SKM-1 (cell line): Measurements from ENCODE around the gene TLL2.

Experiments used
- DNase-seq: peaks from one replicate; lab custom pipeline; 2025; ENCODE audit not compliant: unreplicated experiment; lab: John Stamatoyannopoulos, UW

TLL2 gene

DNA sequence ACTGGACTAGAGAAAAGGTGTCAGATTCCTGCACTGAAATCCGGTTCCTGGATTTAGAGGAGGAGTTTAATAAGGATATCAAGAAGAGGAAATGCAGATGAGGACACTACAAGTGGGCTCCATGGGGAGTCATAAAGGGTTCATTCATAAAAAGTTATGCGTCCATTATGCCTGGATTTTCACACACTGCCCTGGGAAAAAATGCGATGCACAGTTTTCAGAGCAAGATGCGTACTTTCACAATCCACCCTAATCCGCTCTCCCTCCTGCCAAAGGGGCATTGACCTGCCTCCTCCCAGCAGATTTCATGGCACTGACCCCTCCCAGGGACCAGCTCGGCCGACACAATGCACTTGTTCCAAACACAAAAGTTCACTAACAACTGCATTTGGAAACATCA, 112.7 kb downstream of the TLL2 start:
- no peak for DNase-seq

DNA sequence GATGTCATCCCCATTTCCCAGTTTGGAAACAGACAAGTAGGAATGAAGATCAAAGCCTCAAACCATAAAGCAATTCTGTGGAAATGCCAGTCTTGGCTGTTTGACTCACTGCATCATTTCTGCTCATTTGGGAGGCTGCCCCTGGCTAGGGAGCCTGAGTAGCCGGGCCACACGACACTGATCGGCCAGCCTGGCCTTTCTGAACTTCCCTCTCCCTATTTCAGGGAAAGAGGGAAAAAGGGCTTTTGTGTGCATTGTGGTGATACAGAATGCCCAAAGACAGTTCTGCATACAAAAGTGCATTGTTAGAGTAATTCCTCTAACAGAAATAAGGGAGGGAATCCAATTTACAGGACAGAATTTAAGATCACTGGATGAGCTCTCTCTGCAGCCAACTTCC, 113.3 kb downstream of the TLL2 start:
- DNase-seq: no peak

DNA sequence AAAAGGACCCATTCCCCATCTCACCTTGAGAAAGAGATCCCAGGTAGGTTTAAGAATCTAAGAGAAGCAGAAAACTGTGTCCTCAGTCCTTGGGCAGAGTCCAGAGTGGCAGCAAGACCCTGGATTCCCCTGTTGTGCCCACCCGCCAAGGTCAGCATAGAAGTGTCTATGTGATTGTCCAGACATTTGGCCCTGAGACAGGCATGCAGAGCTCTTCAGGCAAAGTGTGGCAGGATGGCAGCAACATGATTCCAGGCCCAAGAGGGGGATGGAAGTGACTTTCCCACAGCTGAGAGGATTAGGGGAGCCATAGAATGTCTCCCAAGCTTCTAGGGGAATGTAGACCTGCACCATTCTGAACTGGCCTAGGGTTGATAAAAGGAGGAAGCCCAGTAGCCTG, 115.8 kb downstream of the TLL2 start:
- no peak for DNase-seq

DNA sequence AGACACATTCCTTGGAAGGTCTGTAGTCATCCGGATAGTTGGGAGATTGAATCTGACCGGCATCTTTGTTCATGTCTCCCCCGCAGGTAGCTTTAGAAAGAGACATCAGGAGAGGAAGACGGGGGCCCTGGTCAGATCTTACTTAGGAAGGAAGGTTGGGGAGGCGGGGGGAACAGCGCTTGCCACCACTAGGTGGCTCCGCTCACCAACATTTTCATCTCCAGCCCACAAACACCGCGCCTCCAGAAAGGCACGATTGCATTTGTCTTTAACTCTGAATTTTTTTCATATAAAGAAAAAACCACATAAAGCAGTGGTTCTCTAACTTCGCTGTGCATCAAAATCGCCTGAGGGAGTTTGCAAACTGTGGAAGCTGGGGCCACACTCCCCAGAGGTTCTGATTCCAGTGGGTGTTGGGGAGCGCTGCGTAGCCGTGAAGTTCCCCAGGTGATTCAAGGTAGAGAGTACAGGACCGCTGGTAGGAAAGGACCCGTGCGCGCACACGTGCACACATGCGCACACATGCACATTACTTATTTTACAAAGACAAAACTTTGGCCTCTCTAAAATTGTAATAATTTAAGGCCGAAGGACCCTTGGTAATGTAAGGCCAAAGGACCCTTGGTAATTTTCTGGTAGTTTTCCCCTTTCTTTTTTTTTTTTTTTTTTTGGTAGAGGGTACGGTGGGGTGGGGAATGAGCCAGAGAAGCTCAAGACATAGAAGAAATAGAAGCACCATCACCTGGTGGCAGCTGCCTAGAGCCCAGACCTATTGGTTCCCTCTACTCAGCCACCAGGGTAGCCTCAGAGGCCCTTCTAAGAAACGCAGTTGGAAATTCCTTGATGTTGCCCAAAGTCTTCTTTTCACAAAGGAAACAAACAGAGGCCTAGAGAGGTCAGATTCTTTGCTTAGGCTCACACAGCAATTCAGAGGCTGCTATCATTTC, 117.5 kb downstream of the TLL2 start:
- DNase-seq: peak; percentile 35

DNA sequence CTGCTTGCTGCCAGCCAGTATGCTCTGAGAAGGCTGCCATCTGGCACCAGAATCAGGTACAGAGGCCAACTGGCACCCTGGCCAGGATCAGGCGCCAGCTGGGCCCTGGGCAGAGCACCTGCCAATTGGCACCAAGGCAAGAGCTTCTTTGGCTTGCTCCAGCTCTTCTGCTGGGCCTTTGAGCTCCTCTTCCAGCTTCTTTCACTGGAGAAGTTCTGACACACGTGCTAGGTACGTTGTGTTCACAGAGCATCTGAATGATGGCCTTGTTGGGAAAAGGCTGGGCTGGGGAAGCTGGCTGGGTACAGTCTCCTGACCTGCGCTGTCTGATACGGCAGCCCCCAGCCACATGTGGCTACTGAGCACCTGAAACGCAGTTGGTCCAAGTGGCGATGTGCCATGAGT, 123.3 kb downstream of the TLL2 start:
- no peak for DNase-seq

DNA sequence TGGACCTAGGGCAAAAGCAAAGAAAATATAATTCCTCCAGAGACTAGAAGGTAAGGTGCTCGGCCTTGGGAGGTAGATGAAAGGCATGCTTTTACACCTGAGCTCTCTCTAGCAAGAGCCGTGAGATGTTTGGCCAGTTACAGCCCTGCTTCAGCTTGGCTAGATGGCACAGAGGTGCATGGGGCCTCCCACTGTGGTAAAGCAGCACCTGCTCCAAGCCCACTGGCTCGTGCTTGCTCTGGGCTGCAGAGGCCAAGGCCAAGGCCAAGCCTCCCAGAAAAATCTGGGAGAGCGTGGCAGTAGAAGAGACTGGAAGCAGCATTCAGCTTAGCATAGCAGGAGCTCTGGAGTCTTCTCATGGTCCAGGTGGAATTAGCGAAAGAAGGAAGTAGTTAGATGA, 123.9 kb downstream of the TLL2 start:
- no peak for DNase-seq

DNA sequence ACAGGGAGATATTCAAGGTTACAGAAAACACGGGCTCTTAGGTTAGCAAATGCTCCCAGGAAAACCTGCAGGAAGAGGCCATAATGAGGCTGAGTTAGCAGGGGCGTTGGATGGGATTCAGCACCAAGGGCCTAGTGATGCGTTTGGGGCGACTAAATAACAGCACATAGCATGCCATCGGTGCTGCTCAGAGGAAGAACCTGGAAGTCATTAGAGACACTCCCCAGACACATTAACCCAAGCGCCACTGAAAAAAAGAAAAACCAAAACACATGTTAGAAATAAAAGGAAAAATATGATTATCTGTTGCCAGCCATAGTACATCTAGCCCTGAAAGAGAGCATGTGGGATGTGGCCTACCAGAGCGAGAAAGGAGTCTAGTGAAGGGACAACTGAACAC, 126.1 kb downstream of the TLL2 start:
- no peak for DNase-seq

DNA sequence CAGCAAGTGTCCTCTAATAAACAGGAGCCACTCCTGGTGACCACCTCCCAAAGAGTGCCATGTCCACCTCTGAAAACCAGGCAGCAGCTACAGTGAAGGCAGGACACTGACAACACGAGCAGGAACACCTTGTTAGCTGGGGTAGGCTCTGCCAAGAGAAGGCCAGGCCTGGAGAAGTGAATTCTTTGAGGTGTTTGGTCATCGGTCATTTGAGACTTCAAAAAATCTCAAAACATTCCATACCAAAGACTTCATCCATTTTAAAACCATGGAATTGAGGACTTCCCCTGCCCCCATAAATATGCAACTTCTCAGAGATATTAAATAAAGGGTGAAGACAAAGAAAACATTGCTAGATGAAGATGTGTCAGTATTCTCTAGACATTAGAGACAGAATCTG, 126.6 kb downstream of the TLL2 start:
- DNase-seq: no peak

DNA sequence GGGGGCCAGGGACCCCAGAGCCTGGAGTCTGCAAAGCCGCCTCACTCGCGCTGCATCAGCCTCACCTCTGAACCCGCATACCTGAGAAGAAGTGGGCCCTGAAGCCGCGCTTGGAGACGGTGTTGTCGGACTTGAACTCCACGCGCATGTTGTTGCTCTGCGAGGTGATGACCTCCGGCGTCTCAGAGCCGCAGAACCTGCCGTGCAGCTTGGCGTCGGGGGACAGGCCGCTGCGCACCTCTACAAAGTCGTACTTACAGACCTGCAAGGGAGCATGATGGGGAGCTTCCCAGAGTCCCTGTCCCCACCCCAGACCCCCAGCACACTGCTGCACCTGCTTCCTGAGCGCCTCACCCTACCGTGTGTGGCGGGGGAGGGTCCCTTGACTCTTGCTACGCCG, 129.2 kb downstream of the TLL2 start:
- no peak for DNase-seq

DNA sequence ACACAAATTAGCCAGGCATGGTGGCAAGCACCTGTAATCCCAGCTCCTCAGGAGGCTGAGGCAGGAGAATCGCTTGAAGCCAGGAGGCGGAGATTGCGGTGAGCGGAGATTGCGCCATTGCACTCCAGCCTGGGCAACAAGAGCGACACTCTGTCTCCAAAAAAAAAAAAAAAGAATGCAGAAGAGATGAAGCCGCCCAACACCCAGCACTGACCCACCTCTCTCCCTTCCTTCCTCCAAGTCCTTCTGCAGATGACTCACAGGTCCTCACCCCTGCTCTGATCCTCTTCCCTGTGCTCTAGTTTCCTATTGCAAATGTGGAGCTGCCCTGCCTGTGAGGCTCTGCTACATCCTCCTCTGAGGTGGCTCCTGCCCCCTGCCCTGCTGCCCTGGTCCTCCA, 132.9 kb downstream of the TLL2 start:
- peak; percentile 91 for DNase-seq

DNA sequence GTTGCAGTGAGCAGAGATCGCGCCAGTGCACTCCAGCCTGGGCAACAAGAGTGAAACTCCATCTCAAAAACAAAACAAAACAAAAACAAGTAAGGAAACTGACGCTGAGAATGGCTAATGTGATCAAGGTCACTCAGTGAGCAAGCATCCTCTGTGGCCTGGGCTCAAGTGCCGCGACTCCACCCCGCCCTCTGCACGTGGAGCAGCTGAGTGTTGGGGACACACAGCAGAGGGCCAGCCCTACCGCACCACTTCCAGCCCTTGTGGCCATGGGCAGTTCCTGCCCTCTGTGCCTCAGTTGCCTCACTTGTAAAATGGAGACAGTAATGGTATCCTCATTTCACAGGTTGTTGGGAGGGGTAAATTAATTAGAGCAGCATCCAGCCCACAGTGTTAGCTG, 134.0 kb downstream of the TLL2 start:
- no peak for DNase-seq

DNA sequence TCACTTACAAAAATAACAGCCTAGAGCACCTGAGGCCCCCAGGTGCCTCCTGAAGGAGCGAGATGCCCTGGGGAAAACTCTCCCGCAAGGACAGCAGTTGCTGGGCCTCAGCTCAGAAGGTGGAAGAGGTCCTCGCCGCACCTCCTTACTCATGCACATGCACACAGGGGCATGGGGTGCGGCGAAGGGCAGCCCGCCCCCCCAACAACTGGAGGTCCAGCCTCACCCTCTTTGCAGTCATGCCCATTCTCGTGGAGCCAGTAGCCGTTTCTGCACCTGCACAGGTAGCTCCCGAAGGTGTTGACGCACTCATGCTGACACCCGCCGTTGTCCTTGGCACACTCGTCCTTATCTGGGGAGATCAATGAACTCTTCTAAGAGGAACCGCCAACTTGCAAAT, 135.0 kb downstream of the TLL2 start:
- DNase-seq: no peak

DNA sequence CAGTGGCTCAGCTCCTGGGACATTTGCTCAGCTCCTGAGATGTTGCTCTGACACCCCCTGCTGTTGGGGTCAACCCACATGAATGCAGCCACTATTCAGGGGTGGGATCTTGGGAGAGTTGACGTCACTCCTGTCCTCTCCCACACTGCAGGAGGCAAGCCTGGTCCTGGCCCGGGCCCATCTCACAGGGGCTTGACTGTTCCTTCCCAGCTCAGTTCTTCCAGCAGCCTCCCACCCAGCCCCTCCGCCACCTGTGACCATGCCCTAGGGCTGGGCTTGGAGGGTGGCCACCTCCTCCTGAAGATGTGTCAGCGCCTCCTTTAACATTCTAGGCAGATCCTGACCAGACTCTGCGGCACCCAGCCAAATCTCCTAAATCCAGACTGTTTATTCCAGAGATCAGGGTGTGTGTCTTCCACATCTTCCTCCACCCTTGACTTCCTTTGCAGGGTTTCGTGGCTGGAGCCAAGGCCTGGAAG, 135.9 kb downstream of the TLL2 start:
- no peak for DNase-seq

DNA sequence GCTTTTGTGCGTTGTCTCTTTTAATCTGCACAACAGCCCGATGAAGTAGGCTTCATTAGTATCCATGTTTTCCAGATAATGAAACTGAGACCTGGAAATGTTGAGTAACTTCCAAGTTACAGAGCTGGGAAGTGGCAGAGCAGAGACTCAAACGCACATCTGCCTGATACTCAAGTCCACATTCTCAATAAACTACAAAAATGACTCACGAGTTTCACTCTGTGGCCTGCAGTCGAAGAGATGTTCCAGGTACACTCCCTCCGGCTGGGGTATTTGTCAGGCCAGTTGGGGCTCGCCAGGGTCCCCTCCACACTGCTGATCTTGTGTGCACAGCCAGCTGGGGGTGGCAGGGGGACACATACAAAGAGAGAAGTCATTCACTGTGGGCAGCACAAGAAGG, 137.2 kb downstream of the TLL2 start:
- no peak for DNase-seq

DNA sequence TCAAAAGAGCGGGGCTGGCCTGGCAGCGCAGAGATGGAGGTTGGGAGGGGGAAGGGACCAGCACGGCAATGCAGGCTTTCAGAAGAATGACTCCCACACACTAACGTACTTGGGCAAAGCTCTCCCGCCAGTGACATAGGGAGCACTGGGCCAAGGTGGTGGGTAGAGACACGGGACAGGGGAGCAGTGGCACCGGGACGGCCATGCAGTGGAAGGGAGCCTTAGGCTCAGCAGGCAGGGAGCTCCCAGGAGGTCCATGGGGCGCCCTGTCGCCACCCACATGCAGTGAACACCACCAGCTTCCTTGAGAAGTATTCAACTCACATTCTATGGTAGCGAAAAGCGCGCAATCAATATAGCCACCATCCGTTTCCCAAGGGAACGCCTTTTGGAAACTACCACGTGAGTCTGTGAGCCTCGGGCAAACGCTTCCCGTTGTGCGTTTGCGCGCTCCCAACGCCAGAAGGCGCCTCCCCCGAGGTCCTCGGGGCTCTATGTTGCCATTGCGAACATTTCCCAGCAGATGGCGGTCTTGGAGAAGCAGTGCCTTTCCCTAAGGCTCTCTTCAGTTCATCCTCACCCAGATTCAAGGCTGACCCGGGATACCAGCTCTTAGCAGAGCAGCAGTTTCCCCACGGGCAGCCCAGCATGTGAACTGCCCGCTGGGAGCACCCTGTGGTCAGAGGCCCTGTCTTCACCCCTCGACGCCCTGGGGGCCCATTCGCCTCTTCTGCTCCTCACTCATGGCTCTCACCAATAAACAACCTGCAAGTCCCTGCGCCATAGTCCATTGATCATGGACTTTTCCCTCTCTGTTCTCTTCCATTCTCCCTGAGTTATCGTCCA, 138.5 kb downstream of the TLL2 start:
- DNase-seq: peak; percentile 83

DNA sequence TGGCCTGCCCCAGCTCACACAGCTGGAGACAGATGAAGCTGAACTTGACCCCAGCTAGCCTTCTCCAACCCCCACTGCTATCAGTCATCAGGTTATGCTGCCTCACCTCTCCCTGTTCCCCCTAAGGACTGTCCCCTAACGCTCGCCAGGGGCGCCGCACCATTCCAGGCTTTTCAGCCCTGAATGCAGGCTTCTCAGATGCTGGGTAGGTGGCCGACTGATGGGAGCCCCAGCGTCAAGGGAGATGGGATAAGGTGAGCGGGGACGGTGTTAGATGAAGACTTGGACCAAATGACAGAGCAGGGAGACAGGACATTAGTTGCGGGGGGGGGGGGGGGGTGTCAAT, 139.1 kb downstream of the TLL2 start:
- DNase-seq: no peak

DNA sequence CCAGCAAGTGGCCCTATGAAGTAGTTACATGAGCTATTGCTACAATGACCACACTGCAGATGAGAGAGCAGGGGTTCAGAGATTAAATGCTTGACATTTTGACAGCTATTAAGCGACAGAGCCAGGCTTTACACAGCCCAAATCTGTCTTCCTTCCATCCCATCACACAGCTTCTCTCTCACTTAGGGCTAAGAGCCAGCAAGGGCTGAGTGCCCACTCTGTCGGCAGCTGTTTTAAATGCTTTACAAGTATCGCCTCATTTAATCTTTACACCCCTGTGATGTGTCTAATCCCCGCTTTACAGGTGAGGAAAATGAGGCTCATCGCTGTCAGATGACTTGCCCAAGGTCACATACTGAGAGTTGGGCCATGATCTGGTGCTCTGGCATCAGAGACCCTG, 139.7 kb downstream of the TLL2 start:
- no peak for DNase-seq

DNA sequence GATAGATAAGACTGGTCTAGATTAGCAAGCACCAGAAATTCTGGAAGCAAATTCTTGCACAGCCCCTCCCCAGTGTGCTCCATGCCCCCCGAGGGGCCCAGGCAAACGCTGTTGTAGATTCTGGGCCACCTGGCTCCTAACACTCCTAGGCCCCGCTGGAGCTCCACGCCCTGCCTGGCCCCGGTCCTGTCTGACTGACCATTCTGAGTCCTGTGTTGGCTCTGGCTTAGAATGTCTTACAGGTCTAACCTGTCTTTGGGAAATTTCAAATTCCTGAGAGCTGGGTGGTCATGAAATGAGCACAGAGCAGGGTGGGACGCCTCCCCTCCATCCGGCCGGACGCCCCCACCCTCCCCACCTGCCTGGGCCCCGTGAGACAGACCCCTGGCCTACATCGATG, 142.4 kb downstream of the TLL2 start:
- no peak for DNase-seq

DNA sequence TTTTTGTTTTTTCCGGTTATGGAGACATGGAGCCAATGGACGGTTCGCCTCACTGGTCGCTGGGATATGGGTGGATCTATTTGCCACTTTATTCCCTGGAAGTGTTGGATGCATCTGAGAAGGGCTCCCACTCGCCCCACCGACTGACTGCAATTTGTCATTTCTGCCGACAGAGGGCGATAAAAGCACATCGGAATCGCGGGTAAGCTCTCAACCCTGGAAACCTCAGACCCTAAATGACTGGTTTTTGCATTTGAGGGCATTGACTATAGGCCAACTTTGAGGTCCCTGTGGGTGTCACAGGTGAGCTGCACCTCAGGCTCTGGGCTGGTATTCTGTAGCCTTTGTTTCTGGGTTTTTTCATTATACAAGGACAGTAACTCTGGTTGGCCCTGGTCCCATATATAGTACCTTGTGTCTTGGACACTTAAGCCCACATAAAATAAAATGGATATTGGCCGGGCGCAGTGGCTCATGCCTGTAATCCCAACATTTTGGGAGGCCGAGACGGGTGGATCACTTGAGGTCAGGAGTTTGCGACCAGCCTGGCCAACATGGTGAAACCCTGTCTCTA, 143.1 kb downstream of the TLL2 start:
- peak; percentile 23 for DNase-seq

DNA sequence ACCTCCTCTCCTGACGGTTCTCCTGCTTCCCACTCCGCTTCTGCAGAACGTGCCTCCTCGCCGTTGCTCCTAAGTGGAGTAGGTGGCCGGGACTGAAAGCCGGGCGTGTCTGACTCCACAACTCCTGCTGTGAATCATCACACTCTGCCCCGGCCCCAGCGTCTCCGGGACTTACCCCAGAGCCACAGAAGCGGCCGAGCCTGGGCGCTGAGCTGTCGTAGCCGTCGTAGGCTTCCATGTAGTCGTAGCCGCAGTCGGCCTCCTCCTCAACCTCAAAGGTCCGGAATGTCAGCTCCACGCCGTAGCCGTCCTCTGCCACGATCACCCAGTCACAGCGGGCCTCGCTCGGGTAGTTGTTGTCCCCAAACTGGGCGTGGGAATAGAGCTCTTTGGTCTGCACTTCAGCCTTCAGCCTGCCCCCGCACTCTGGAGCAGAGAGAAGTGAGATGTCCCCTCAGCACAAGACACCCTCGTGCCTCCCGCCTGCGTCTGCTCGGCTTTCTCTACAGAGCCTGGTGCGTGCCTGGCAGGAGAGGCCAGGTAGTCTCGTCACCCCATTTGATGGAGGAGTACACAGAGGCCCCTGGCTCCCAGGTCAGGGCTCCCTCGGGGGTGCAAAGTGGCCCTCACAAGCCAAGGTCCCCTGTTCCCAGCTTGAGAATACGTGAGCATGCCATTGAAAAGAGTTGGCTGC, 143.7 kb downstream of the TLL2 start:
- DNase-seq: no peak

DNA sequence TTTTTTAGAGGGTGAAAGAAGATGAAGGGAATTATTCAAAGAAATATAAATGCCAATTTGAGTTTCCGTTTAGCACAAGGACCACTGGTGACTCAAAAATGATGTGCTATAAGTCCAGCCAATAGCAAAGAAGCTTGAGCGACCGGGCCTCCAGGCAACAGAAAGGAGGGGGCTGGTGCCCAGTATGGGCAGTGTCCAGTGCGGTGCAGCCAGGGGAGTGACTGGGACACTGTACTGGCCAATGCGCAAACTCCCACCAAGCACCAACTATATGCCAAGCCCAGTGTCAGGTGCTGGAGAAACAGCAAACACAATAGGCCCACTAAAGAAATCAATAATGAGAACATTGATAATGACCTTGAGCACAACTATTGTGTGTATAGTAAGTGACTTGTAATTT, 144.8 kb downstream of the TLL2 start:
- no peak for DNase-seq
